NCI-H226 (cell line): Measurements from ENCODE around the gene PRKAB1.

ENCODE experiments used
- DNase-seq: peaks from one replicate; pipeline ENCODE4 v3.0.0-alpha.2; 2015

Gene PRKAB1

GRCh38 chr12:119714614-119715267, 46.8 kb downstream of the PRKAB1 start:
- no peak for DNase-seq

DNA sequence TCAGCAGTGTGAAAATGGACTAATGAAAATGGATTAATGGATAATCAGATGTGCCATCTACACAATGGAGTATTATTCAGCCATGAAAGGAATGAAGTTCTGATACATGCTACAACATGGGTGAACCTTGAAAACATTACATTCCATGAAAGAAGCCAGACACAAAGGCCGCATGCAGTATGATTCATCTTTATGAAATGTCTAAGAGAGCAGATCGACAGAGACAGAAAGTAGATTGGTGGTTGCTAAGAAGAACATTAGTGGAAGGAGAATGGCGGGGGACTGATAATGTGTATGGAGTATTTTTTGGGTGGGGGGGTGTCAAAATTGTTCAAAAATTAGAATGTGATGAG, 47.3 kb downstream of the PRKAB1 start:
- DNase-seq = no peak

- no peak for DNase-seq
Observed at GRCh38 chr12:119718141-119718540, 50.2 kb downstream of the PRKAB1 start.

DNA sequence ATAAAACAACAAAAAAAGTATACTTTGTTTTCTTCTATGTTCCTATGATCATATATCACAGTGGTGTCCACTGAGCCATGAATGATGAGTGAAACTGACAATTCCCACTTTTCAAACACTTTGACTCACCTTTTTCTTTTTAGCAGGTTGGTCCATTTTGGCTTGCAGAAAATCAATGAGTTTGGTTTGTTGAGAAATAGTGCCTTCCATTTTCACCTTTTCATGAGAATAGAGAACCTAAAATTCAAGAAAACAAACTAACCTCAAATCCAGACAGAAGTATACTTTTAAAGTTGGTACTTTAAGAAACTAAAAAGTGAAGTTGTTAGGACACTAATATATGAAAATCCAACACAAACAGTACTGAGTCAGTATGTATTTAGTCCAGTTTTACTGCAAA, 52.4 kb downstream of the PRKAB1 start:
- DNase-seq = no peak

GRCh38 chr12:119721306-119721705, 53.4 kb downstream of the PRKAB1 start:
- no peak for DNase-seq

- no peak for DNase-seq
Observed at GRCh38 chr12:119725523-119725922, 57.6 kb downstream of the PRKAB1 start.

GRCh38 chr12:119727600-119728443, 59.9 kb downstream of the PRKAB1 start:
- DNase-seq = no peak

DNA sequence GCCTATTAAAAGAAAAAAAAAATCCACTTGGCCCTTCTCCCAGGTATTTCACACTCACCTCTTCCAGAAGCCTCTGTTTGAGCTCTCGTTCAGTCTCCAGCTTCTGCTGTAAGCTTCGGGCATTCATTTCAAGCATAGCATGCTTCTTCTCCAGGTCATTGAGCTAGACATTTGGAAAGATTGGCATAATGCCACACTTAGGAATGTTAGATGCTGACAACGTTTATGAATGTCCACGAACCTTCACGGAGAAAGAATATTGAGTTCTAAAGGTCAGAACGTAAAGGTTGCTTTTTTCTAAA, 60.5 kb downstream of the PRKAB1 start:
- DNase-seq = no peak

- DNase-seq = no peak
Observed at GRCh38 chr12:119729871-119730270, 61.9 kb downstream of the PRKAB1 start.

- no peak for DNase-seq
Observed at GRCh38 chr12:119730381-119730780, 62.4 kb downstream of the PRKAB1 start.
